Natural killer cell (primary cell): ENCODE data around the gene SNX7. TPM values are rescaled to one million over a fixed set of nuclear protein-coding genes. Genes with fewer than 3 reads are reported as not detected.

Experiments
- ATAC-seq, 3 donors: fragments of 150-1000 bp in 2 of 3; fragments of 200-7000 bp in 1 of 3; cut with Tn5 transposase; 1 replicate in 1 of 3; 2 replicates in 2 of 3; pipeline ENCODE4 v1.10.0; 2021; ENCODE audit warnings: mild to moderate bottlenecking in 2 of 3, moderate library complexity in 2 of 3
- DNase-seq, 2 donors: peaks; one replicate each; pipeline versions ENCODE4 v3.0.0 to v3.0.0-alpha.2; 2013 to 2021; ENCODE audit warnings: mixed read lengths in 1 of 2
- H3K27ac ChIP-seq: one replicate; pipeline ENCODE4 v1.5.1; 2013; ENCODE audit warnings: mild to moderate bottlenecking, low read length
- H3K27me3 ChIP-seq: one replicate; pipeline ENCODE4 v1.6.1; 2013; ENCODE audit warnings: low read length; ENCODE audit not compliant: control insufficient read depth, insufficient read depth
- H3K36me3 ChIP-seq: one replicate; pipeline ENCODE4 v1.6.1; 2013; ENCODE audit warnings: low read length; ENCODE audit not compliant: control insufficient read depth, insufficient read depth
- H3K4me1 ChIP-seq: one replicate; pipeline ENCODE4 v1.6.1; 2013; ENCODE audit warnings: low read length; ENCODE audit not compliant: control insufficient read depth, insufficient read depth
- H3K4me3 ChIP-seq: one replicate; pipeline ENCODE4 v1.5.1; 2013; ENCODE audit warnings: low read length
- H3K9me3 ChIP-seq: one replicate; pipeline ENCODE4 v1.6.1; 2013; ENCODE audit warnings: low read length; ENCODE audit not compliant: control insufficient read depth, insufficient read depth
- H3K27ac Mint-ChIP-seq, 2 donors: one replicate each; pipeline ENCODE4 v1.8.0; 2022; ENCODE audit warnings: mild to moderate bottlenecking in 2 of 2, mixed read lengths in 2 of 2, moderate library complexity in 1 of 2
- H3K27me3 Mint-ChIP-seq, 2 donors: one replicate each; pipeline ENCODE4 v1.8.0; 2022; ENCODE audit warnings: low read depth in 2 of 2, mixed read lengths in 2 of 2
- H3K36me3 Mint-ChIP-seq: one replicate; pipeline ENCODE4 v1.8.0; 2022; ENCODE audit warnings: mixed read lengths
- H3K4me1 Mint-ChIP-seq, 2 donors: one replicate each; pipeline ENCODE4 v1.8.0; 2022; ENCODE audit warnings: mixed read lengths in 2 of 2
- H3K4me3 Mint-ChIP-seq: one replicate; pipeline ENCODE4 v1.8.0; 2022; ENCODE audit warnings: mild to moderate bottlenecking, moderate library complexity, mixed read lengths
- H3K9me3 Mint-ChIP-seq, 2 donors: one replicate each; pipeline ENCODE4 v1.8.0; 2022; ENCODE audit warnings: mixed read lengths in 2 of 2
- CTCF ChIP-seq: fragments of 200-600 bp; IDR thresholded peaks from one replicate; pipeline ENCODE4 v1.8.0; 2022; ENCODE audit warnings: antibody characterized with exemption
- intact Hi-C: fragments of 100-400 bp; cut with micrococcal nuclease; formaldehyde crosslinking; loops from one replicate; pipeline ENCODE4 v1.14.2; 2022
- total RNA-seq, 4 donors: library from RNA; stranded (reverse); fragments of 120-200 nt in 1 of 4; gene quantifications; one replicate each; pipeline versions ENCODE4 v1.2.3 to v1.2.4, GENCODE V29; 2013 to 2022

The SNX7 gene
- total RNA-seq, 3 donors from 2014 or later (not counting 1 experiment from before 2014, with no cell fraction given) = 0.14 to 0.93 TPM; not detected in 1

- H3K4me3 Mint-ChIP-seq = no peak overlapping the region
- Histone ChIP-seq H3K4me3 (no peak overlapping the region), H3K27me3 (no peaks in the 10 kb centered on the region), H3K4me1 (no peaks in the 10 kb centered on the region), H3K36me3 (no peaks in the 10 kb centered on the region), H3K9me3 (no peaks in the 10 kb centered on the region), H3K27ac (no peak overlapping the region)
- no peaks in the 10 kb centered on the region for H3K36me3 Mint-ChIP-seq
- intact Hi-C loops = no loop called here
- H3K27me3 Mint-ChIP-seq = peaks cover 0 to 2% of the 10 kb centered on the region in 2 donors
- no peak overlapping the region for H3K27ac Mint-ChIP-seq
- no peaks in the 10 kb centered on the region for H3K4me1 Mint-ChIP-seq
- TF ChIP-seq CTCF = no peak
- ATAC-seq = no peak
- DNase-seq = no peak
- peaks cover 2 to 4% of the 10 kb centered on the region in 2 donors for H3K9me3 Mint-ChIP-seq
Observed at GRCh38 chr1:98733782-98734112, 72.2 kb downstream of the SNX7 start.

- ATAC-seq = no peak
- Mint-ChIP-seq H3K27me3 (peaks cover 0 to 2% of the 10 kb centered on the region in 2 donors), H3K27ac (no peak overlapping the region), H3K4me1 (no peaks in the 10 kb centered on the region), H3K9me3 (peaks cover 2 to 4% of the 10 kb centered on the region in 2 donors), H3K4me3 (no peak overlapping the region), H3K36me3 (no peaks in the 10 kb centered on the region)
- intact Hi-C loops = no loop called here
- no peak for DNase-seq
- no peaks in the 10 kb centered on the region for H3K4me1 ChIP-seq
- H3K9me3 ChIP-seq = no peaks in the 10 kb centered on the region
- TF ChIP-seq CTCF = no peak
- no peaks in the 10 kb centered on the region for H3K27me3 ChIP-seq
- H3K27ac ChIP-seq = no peak overlapping the region
- no peaks in the 10 kb centered on the region for H3K36me3 ChIP-seq
- no peak overlapping the region for H3K4me3 ChIP-seq
Observed at GRCh38 chr1:98735756-98736155, 74.2 kb downstream of the SNX7 start.

GRCh38 chr1:98737835-98738234 is 76.3 kb downstream of the SNX7 start:
- no peaks in the 10 kb centered on the region for H3K36me3 Mint-ChIP-seq
- no peak overlapping the region for H3K4me3 Mint-ChIP-seq

More at GRCh38 chr1:98737835-98738234, 76.3 kb downstream of the SNX7 start:
- Histone ChIP-seq H3K4me3 (no peak overlapping the region), H3K4me1 (no peaks in the 10 kb centered on the region), H3K27ac (no peak overlapping the region), H3K36me3 (no peaks in the 10 kb centered on the region), H3K27me3 (no peaks in the 10 kb centered on the region), H3K9me3 (no peaks in the 10 kb centered on the region)
- Mint-ChIP-seq H3K27me3 (peaks cover 0 to 2% of the 10 kb centered on the region in 2 donors), H3K4me1 (no peaks in the 10 kb centered on the region), H3K27ac (no peak overlapping the region), H3K9me3 (peaks cover 2 to 4% of the 10 kb centered on the region in 2 donors)
- TF ChIP-seq CTCF = no peak
- DNase-seq (no peak), ATAC-seq (no peak)
- intact Hi-C loops = no loop called here
